ENCODE results near the gene GALNT16.

The GALNT16 gene

GRCh38 chr14:69313176-69313575, 53.2 kb downstream of the GALNT16 start:
- DNase-seq (ENCODE audit: low read depth in 1 of 2, low spot score in 1 of 2) = no peak
- TF ChIP-seq REST (IDR thresholded peaks at IDR 0.05; ENCODE audit: insufficient replicate concordance, low read depth) (no peak), SPI1 (IDR thresholded peaks at IDR 0.05; ENCODE audit: borderline replicate concordance, low read depth) (no peak), GABPA (IDR thresholded peaks at IDR 0.05; ENCODE audit: low read depth) (no peak), POLR2AphosphoS5 (IDR thresholded peaks at IDR 0.05; ENCODE audit: low read depth) (no peak)
- TF ChIP-seq, protein P1, sequence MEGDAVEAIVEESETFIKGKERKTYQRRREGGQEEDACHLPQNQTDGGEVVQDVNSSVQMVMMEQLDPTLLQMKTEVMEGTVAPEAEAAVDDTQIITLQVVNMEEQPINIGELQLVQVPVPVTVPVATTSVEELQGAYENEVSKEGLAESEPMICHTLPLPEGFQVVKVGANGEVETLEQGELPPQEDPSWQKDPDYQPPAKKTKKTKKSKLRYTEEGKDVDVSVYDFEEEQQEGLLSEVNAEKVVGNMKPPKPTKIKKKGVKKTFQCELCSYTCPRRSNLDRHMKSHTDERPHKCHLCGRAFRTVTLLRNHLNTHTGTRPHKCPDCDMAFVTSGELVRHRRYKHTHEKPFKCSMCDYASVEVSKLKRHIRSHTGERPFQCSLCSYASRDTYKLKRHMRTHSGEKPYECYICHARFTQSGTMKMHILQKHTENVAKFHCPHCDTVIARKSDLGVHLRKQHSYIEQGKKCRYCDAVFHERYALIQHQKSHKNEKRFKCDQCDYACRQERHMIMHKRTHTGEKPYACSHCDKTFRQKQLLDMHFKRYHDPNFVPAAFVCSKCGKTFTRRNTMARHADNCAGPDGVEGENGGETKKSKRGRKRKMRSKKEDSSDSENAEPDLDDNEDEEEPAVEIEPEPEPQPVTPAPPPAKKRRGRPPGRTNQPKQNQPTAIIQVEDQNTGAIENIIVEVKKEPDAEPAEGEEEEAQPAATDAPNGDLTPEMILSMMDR (IDR thresholded peaks at IDR 0.05; ENCODE audit: insufficient read depth, low read length) = no peak
- H3K27ac ChIP-seq (replicated peaks) = no peak overlapping the region
- H3K27me3 ChIP-seq (ENCODE audit: insufficient read depth, poor library complexity, severe bottlenecking) = no peaks in the 10 kb centered on the region
- H3K4me3 ChIP-seq (replicated peaks; ENCODE audit: insufficient read depth, low read length) = no peak overlapping the region

GRCh38 chr14:69314327-69314726, 54.4 kb downstream of the GALNT16 start:
- Histone ChIP-seq H3K4me3 (replicated peaks; ENCODE audit: insufficient read depth, low read length) (no peak overlapping the region), H3K27ac (replicated peaks) (no peak overlapping the region), H3K27me3 (ENCODE audit: insufficient read depth, poor library complexity, severe bottlenecking) (no peaks in the 10 kb centered on the region)
- no peak for DNase-seq (ENCODE audit: low read depth in 1 of 2, low spot score in 1 of 2)
- no peak for TF ChIP-seq SPI1 (IDR thresholded peaks at IDR 0.05; ENCODE audit: borderline replicate concordance, low read depth)
- TF ChIP-seq REST (IDR thresholded peaks at IDR 0.05; ENCODE audit: insufficient replicate concordance, low read depth) = no peak
- TF ChIP-seq, protein P1 (IDR thresholded peaks at IDR 0.05; ENCODE audit: insufficient read depth, low read length) = no peak
- no peak for TF ChIP-seq GABPA (IDR thresholded peaks at IDR 0.05; ENCODE audit: low read depth)
- no peak for TF ChIP-seq POLR2AphosphoS5 (IDR thresholded peaks at IDR 0.05; ENCODE audit: low read depth)

DNA sequence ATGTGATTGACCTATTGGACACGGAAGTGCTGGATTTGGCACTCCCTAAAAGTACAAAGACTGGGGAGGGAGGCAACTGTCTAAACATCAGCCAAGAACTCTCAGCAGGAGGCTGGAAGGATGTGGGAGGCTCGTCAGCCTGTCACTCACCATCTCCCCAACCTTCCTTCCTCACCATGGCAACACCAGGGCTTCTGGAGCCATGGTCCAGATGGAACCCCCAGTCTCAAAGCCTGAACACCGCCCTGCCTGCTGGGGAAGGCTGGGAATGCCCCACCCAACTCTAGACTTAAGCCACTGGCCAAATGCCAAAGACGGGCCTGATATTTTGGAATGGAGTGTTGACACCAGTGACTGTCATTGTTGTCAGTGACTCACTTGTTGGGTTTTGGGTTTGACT, 55.3 kb downstream of the GALNT16 start:
- Histone ChIP-seq H3K27me3 (ENCODE audit: insufficient read depth, poor library complexity, severe bottlenecking) (no peaks in the 10 kb centered on the region), H3K4me3 (replicated peaks; ENCODE audit: insufficient read depth, low read length) (no peak overlapping the region), H3K27ac (replicated peaks) (no peak overlapping the region)
- no peak for DNase-seq (ENCODE audit: low read depth in 1 of 2, low spot score in 1 of 2)
- TF ChIP-seq REST (IDR thresholded peaks at IDR 0.05; ENCODE audit: insufficient replicate concordance, low read depth) = no peak
- TF ChIP-seq, protein P1 (IDR thresholded peaks at IDR 0.05; ENCODE audit: insufficient read depth, low read length) = no peak
- no peak for TF ChIP-seq GABPA (IDR thresholded peaks at IDR 0.05; ENCODE audit: low read depth)
- TF ChIP-seq SPI1 (IDR thresholded peaks at IDR 0.05; ENCODE audit: borderline replicate concordance, low read depth) = no peak
